Measurements from ENCODE around the gene RBM10.

RBM10 gene

DNA sequence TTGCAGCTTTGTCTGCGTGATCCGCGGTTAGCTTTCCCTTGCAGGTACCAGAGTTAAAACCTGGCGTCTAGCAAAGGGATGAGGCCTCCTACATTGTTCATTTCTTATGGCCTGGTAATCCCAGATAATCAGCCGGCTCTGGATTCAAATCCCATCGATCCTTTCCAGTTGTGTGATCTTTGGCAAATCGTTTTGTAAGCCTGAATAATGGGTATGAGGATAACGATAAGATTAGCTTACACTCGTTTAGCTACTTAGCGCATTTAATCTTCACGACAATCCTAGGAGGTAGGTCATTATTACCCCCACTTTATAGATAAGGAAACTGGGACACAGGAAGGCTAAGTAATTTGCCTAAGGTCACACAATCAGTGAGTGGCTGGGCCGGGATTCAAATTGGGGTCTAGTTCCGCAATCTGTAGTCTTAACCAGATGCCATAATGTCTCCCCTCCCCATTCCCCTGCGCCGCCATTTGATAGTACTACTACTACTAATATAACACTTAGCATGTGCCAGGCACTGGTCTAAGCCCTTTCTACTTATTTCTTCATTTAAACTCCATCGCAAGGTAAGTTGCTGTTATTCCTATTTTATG is 46.9 kb downstream of the RBM10 start:
- TF ChIP-seq FOXP2 (optimal IDR thresholded peaks at IDR 0.05; ENCODE audit: borderline replicate concordance, extremely low read depth, extremely low read length, insufficient read depth): no peak
- no peak for TF ChIP-seq SIN3A (IDR thresholded peaks at IDR 0.05; ENCODE audit: borderline replicate concordance, insufficient read depth, low read length)
- no peak for TF ChIP-seq POLR2AphosphoS5 (IDR thresholded peaks at IDR 0.05; ENCODE audit: low read depth, low read length)
- TF ChIP-seq TAF1 (IDR thresholded peaks at IDR 0.05; ENCODE audit: borderline replicate concordance, insufficient read depth, low read length): no peak
- TF ChIP-seq, protein P1, sequence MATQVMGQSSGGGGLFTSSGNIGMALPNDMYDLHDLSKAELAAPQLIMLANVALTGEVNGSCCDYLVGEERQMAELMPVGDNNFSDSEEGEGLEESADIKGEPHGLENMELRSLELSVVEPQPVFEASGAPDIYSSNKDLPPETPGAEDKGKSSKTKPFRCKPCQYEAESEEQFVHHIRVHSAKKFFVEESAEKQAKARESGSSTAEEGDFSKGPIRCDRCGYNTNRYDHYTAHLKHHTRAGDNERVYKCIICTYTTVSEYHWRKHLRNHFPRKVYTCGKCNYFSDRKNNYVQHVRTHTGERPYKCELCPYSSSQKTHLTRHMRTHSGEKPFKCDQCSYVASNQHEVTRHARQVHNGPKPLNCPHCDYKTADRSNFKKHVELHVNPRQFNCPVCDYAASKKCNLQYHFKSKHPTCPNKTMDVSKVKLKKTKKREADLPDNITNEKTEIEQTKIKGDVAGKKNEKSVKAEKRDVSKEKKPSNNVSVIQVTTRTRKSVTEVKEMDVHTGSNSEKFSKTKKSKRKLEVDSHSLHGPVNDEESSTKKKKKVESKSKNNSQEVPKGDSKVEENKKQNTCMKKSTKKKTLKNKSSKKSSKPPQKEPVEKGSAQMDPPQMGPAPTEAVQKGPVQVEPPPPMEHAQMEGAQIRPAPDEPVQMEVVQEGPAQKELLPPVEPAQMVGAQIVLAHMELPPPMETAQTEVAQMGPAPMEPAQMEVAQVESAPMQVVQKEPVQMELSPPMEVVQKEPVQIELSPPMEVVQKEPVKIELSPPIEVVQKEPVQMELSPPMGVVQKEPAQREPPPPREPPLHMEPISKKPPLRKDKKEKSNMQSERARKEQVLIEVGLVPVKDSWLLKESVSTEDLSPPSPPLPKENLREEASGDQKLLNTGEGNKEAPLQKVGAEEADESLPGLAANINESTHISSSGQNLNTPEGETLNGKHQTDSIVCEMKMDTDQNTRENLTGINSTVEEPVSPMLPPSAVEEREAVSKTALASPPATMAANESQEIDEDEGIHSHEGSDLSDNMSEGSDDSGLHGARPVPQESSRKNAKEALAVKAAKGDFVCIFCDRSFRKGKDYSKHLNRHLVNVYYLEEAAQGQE (IDR thresholded peaks at IDR 0.05; ENCODE audit: insufficient read depth in 1 of 2, low read depth in 2 of 2, low read length in 2 of 2): no peak

DNA sequence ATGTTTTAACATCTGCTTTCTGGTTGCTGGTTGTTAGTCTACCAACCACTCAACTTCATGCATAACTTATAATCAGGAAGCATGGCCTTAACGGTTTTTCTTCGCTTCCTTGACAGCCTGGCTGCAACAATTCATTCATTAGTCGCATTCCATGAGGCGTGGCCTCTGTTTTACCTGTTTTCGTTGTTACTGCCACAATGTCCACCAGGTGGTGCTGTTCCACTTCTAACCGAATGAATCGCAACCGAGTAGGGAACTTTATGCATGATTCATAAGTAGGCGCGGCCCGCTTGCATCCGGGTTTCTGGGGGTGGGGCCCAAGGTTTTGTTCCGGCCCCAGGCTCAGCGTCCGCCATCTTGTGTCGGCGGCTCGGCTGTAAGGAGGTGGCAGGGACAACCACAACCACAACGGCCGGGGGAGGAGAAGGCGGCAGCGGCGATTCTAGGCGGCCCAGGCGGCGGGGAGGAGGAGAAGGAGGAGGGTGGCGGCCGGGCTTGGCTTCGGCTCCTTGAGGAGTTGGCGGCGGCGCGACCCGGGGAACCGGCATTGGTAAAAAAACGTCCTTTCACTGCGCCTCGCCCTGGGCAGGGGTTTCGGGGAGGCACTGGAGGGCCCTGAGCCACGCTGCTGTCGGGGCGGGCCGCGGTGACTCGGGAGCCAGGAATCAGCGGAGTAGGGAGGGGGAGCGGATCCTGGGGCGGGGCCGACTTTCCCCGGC is 48.6 kb downstream of the RBM10 start, which contains the start of gene UBA1:
TSS of gene UBA1 (plus strand) at position 355 of the 719 bp plus-strand sequence. CDS start 4,974 bp downstream, outside the sequence.
- TF ChIP-seq, protein P1 (IDR thresholded peaks at IDR 0.05; ENCODE audit: insufficient read depth in 1 of 2, low read depth in 2 of 2, low read length in 2 of 2): no peak
- TF ChIP-seq FOXP2 (optimal IDR thresholded peaks at IDR 0.05; ENCODE audit: borderline replicate concordance, extremely low read depth, extremely low read length, insufficient read depth) (no peak), POLR2AphosphoS5 (IDR thresholded peaks at IDR 0.05; ENCODE audit: low read depth, low read length) (peak; percentile 87), TAF1 (IDR thresholded peaks at IDR 0.05; ENCODE audit: borderline replicate concordance, insufficient read depth, low read length) (peak; percentile 81; the same call in 1 of the 2 replicates), SIN3A (IDR thresholded peaks at IDR 0.05; ENCODE audit: borderline replicate concordance, insufficient read depth, low read length) (no peak)

DNA sequence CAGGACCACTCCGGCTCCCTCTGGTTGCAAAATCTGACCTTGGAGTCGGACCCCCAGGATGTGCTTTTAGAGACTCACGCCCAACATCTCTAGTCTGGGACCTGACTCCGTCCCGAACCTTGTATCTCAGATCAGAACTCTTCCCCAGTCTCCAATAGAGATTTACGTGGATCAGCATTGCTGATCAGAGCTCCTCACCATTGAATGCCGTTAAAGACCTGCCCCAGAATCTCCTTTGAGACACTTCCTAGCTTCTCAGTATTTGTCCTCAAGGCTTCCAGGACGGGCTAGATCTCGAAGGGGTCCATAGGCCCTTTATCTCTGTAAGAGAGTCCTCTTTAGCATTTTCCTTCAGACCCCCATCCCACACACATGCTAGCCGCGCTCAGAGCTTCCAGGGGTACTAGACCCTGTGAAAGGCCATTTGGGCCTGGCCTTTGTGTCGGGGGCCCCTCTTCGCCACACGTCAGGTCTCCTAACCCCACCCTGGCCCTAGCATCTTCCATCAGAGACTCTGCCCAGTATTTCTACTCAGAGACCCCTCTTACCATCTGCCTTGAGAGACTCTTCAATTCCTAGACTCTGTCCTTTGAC is 49.3 kb downstream of the RBM10 start:
- TF ChIP-seq POLR2AphosphoS5 (IDR thresholded peaks at IDR 0.05; ENCODE audit: low read depth, low read length): no peak; the same call in 1 of the 2 replicates
- TF ChIP-seq, protein P1 (IDR thresholded peaks at IDR 0.05; ENCODE audit: insufficient read depth in 1 of 2, low read depth in 2 of 2, low read length in 2 of 2): no peak
- TF ChIP-seq SIN3A (IDR thresholded peaks at IDR 0.05; ENCODE audit: borderline replicate concordance, insufficient read depth, low read length): no peak

DNA sequence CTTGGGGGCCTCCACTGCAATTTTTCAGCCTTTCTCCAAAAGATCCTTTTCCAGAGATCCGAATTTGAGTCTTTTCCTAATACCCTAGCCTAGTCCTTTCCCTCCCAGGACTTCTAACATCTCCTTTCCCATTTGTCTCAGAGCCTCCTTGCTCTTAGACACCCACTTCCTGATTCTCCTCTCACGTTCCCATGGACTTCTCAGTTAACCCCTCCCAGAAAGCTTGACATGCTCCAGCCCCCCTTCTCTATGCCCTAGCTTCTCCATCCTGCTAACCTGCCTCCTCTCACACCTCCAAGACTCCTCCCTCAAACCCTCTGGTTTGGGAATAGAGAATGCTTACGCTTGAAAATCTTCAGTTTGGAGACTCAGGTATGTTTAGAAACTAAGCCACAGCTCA is 51.1 kb downstream of the RBM10 start:
- no peak for TF ChIP-seq TAF1 (IDR thresholded peaks at IDR 0.05; ENCODE audit: borderline replicate concordance, insufficient read depth, low read length)
- no peak for TF ChIP-seq FOXP2 (optimal IDR thresholded peaks at IDR 0.05; ENCODE audit: borderline replicate concordance, extremely low read depth, extremely low read length, insufficient read depth)
- TF ChIP-seq POLR2AphosphoS5 (IDR thresholded peaks at IDR 0.05; ENCODE audit: low read depth, low read length): no peak

DNA sequence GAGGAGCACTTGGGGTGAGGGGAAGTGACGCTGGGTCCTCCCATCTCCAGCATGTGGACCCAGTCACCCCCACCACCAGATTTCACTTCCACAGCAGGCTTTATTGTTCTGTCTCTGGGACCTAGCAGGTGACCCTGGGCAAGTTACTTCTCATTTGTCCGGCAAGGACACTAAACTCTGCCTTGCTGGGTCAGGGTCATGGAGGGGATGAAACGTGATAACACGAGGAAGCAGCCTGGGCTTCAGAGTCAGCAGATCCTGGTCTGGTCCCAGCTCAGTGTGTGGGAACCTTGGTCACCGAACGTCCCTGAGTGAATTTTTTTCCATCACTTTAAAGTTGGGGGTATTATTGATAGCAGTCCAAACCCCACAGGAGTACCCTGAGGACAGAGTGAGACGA is 52.5 kb downstream of the RBM10 start:
- TF ChIP-seq TAF1 (IDR thresholded peaks at IDR 0.05; ENCODE audit: borderline replicate concordance, insufficient read depth, low read length) (no peak), FOXP2 (optimal IDR thresholded peaks at IDR 0.05; ENCODE audit: borderline replicate concordance, extremely low read depth, extremely low read length, insufficient read depth) (no peak), POLR2AphosphoS5 (IDR thresholded peaks at IDR 0.05; ENCODE audit: low read depth, low read length) (no peak), SIN3A (IDR thresholded peaks at IDR 0.05; ENCODE audit: borderline replicate concordance, insufficient read depth, low read length) (no peak)
- TF ChIP-seq, protein P1 (IDR thresholded peaks at IDR 0.05; ENCODE audit: insufficient read depth in 1 of 2, low read depth in 2 of 2, low read length in 2 of 2): no peak

All from PFSK-1 (cell line).